ENCODE results near the gene ATP2C2. TPM values are rescaled to one million over a fixed set of nuclear protein-coding genes. Genes with fewer than 3 reads are reported as not detected.

ATP2C2 gene
- total RNA-seq, 1 donor from 2014 or later: 17.9 TPM

GRCh38 chr16:84477661-84478060 lies 109.3 kb downstream of the ATP2C2 start:
- Histone ChIP-seq H3K27me3 (ENCODE audit: control insufficient read depth, insufficient read depth, low read length) (no peaks in the 10 kb centered on the region), H3K36me3 (ENCODE audit: control insufficient read depth, insufficient read depth, low read length) (no peaks in the 10 kb centered on the region), H3K4me3 (ENCODE audit: low read depth, low read length) (no peak overlapping the region)
- no peak for DNase-seq (ENCODE audit: low read depth)
- TF ChIP-seq, protein P1, sequence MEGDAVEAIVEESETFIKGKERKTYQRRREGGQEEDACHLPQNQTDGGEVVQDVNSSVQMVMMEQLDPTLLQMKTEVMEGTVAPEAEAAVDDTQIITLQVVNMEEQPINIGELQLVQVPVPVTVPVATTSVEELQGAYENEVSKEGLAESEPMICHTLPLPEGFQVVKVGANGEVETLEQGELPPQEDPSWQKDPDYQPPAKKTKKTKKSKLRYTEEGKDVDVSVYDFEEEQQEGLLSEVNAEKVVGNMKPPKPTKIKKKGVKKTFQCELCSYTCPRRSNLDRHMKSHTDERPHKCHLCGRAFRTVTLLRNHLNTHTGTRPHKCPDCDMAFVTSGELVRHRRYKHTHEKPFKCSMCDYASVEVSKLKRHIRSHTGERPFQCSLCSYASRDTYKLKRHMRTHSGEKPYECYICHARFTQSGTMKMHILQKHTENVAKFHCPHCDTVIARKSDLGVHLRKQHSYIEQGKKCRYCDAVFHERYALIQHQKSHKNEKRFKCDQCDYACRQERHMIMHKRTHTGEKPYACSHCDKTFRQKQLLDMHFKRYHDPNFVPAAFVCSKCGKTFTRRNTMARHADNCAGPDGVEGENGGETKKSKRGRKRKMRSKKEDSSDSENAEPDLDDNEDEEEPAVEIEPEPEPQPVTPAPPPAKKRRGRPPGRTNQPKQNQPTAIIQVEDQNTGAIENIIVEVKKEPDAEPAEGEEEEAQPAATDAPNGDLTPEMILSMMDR (IDR thresholded peaks at IDR 0.05; ENCODE audit: insufficient read depth, low read length, poor library complexity, severe bottlenecking): no peak

- peak; percentile 63 for DNase-seq (ENCODE audit: low read depth)
- TF ChIP-seq, protein P1 (IDR thresholded peaks at IDR 0.05; ENCODE audit: insufficient read depth, low read length, poor library complexity, severe bottlenecking): no peak
- H3K36me3 ChIP-seq (ENCODE audit: control insufficient read depth, insufficient read depth, low read length): no peaks in the 10 kb centered on the region
Measured at GRCh38 chr16:84478172-84478947, 110.0 kb downstream of the ATP2C2 start.

GRCh38 chr16:84479716-84480450 lies 111.5 kb downstream of the ATP2C2 start:
- TF ChIP-seq, protein P1 (IDR thresholded peaks at IDR 0.05; ENCODE audit: insufficient read depth, low read length, poor library complexity, severe bottlenecking): no peak
- DNase-seq (ENCODE audit: low read depth): no peak
- H3K27me3 ChIP-seq (ENCODE audit: control insufficient read depth, insufficient read depth, low read length): no peaks in the 10 kb centered on the region
- H3K4me3 ChIP-seq (ENCODE audit: low read depth, low read length): no peak overlapping the region
- H3K36me3 ChIP-seq (ENCODE audit: control insufficient read depth, insufficient read depth, low read length): no peaks in the 10 kb centered on the region

More at GRCh38 chr16:84478172-84478947, 110.0 kb downstream of the ATP2C2 start:
- Histone ChIP-seq H3K27me3 (ENCODE audit: control insufficient read depth, insufficient read depth, low read length) (no peaks in the 10 kb centered on the region), H3K4me3 (ENCODE audit: low read depth, low read length) (no peak overlapping the region)

DNA sequence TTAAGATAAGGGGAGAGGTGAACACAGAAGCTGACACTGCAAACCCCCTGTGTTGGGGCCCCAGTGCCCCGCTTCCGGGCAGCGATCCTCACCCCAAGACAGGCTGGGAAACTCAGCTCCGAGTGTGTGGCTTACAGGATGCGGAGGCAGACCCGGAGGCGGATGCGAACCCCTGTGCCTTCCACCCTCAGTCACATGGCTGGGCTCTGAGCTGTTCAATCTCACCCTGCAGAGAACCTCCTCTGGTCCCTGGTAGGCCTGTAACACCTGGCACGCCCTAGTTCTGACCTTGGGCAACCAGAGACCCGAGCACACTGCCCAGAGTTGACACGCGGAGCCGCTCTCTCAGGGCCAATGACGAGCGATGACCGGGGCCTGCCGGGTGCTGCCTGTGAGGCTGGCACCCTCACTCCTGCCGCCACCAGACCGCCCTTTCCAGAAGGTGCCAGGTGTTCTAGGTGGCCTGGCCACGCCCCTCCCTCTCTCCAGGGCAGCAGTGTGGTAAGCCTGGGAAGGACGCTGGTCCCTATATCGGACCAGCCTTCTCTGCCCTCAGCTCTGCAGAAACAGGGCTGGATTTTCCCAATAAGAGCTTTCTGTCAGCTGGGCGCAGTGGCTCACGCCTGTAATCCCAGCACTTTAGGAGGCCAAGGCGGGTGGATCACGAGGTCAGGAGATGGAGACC lies 112.9 kb downstream of the ATP2C2 start:
- H3K36me3 ChIP-seq (ENCODE audit: control insufficient read depth, insufficient read depth, low read length): no peaks in the 10 kb centered on the region
- DNase-seq (ENCODE audit: low read depth): no peak
- TF ChIP-seq, protein P1 (IDR thresholded peaks at IDR 0.05; ENCODE audit: insufficient read depth, low read length, poor library complexity, severe bottlenecking): no peak
- H3K27me3 ChIP-seq (ENCODE audit: control insufficient read depth, insufficient read depth, low read length): no peaks in the 10 kb centered on the region
- no peak overlapping the region for H3K4me3 ChIP-seq (ENCODE audit: low read depth, low read length)

DNA sequence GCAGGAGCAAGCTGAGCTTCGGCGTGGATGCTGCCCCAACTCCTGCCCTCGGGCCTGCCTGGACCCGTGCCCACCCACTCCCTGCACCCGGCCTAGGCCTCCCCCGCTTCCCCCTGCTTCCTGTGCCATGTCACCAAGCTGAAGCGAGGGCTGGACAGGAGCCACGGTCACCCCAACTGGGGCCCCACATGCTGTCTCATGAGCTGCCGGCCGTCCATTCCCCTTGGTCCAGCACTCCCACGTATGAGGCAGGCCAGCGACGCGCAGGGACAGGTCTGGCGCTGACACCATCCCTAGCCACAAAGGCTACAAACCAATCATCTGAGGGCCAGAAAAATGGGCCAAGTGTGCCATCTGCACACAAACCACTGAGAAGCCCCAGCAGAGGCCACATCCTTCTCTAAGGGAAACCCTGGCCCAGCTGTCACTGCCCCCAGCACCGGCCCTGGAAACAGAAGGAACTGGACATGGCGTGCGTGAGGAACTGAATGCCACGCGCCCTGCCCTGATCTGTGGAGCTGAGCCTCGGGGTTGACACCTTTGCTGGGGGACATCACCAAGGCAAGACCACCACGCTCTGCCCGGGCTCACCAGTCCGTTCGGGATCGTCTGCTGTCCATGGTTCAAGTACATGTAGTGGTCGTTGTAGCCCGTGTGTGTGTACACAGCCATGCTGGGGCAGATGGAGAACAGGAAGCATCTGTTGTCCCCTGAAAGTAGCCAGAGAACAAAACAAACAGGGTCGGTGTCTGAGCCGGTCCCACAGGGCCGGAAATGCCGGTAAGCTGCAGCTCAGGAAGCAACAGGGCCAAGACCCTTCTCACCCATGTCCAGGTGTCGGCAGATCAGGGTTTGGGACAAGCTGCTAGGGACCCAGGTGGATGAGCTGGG lies 113.9 kb downstream of the ATP2C2 start:
- Histone ChIP-seq H3K27me3 (ENCODE audit: control insufficient read depth, insufficient read depth, low read length) (no peaks in the 10 kb centered on the region), H3K36me3 (ENCODE audit: control insufficient read depth, insufficient read depth, low read length) (no peaks in the 10 kb centered on the region), H3K4me3 (ENCODE audit: low read depth, low read length) (no peak overlapping the region)
- TF ChIP-seq, protein P1 (IDR thresholded peaks at IDR 0.05; ENCODE audit: insufficient read depth, low read length, poor library complexity, severe bottlenecking): no peak
- no peak for DNase-seq (ENCODE audit: low read depth)

Data from kidney epithelial cell (primary cell).